Transverse colon (tissue), 3 donors: ENCODE results near the gene CDKAL1.

Source experiments
- CTCF ChIP-seq, 5 experiments: fragments of 200-600 bp in 3 of 5; fragments of 450-650 bp in 2 of 5; sonication (generic) in 3 of 5; IDR thresholded peaks; 1 replicate in 2 of 5; 2 replicates in 3 of 5; pipeline ENCODE4 v1.5.1; 2016 to 2017; ENCODE audit warnings: antibody characterized with exemption in 5 of 5, inconsistent platforms in 3 of 5, mild to moderate bottlenecking in 2 of 5, moderate library complexity in 1 of 5
- POLR2A ChIP-seq: fragments of 450-650 bp; IDR thresholded peaks from one replicate; pipeline ENCODE4 v1.6.1; 2016; ENCODE audit warnings: antibody characterized with exemption, mild to moderate bottlenecking, moderate library complexity

GRCh38 chr6:21180800-21181337 lies 646.6 kb downstream of the CDKAL1 start:
- TF ChIP-seq CTCF (IDR thresholded peaks at IDR 0.05) = no peak
- no peak for TF ChIP-seq POLR2A
